Spinal cord (tissue), 10 donors: ENCODE results near the gene POMGNT2. TPM values are rescaled to one million over a fixed set of nuclear protein-coding genes. Genes with fewer than 3 reads are reported as not detected.

Experiments
- DNase-seq, 6 donors: peaks; one replicate each; pipeline versions ENCODE4 v3.0.0 to v3.0.0-alpha.2; 2013 to 2015; ENCODE audit warnings: low spot score in 6 of 6, low read depth in 4 of 6
- H3K27ac ChIP-seq: one replicate; pipeline ENCODE4 v1.5.1; 2013; ENCODE audit warnings: low read depth, low read length, control low read depth
- H3K27me3 ChIP-seq: one replicate; pipeline ENCODE4 v1.6.1; 2013; ENCODE audit warnings: low read length; ENCODE audit not compliant: control insufficient read depth, insufficient read depth
- H3K36me3 ChIP-seq: one replicate; pipeline ENCODE4 v1.6.1; 2013; ENCODE audit warnings: low read length; ENCODE audit not compliant: control insufficient read depth, insufficient read depth
- H3K4me1 ChIP-seq: one replicate; pipeline ENCODE4 v1.6.1; 2013; ENCODE audit warnings: low read length; ENCODE audit not compliant: control insufficient read depth, insufficient read depth
- H3K4me3 ChIP-seq: one replicate; pipeline ENCODE4 v1.5.1; 2013; ENCODE audit warnings: low read depth, low read length, control low read depth
- H3K9me3 ChIP-seq: one replicate; pipeline ENCODE4 v1.6.1; 2013; ENCODE audit warnings: low read length; ENCODE audit not compliant: control insufficient read depth, insufficient read depth
- WGBS: methylation state at CpG from one replicate; pipeline ENCODE4 v1.1.5; 2013; ENCODE audit warnings: missing lambda C conversion rate; ENCODE audit not compliant: insufficient coverage; 5-methylcytosine and 5-hydroxymethylcytosine counted together
- long read RNA-seq, 4 donors: transcript quantifications; one replicate each; lab custom pipeline, GENCODE V29; 2026
- polyA plus RNA-seq, 2 donors: library from polyadenylated mRNA; unstranded; fragments of 120-200 nt; gene quantifications; one replicate each; pipeline ENCODE4 v1.2.1, GENCODE V29; 2013; ENCODE audit not compliant: insufficient read length in 2 of 2
- total RNA-seq, 2 donors: library from RNA; depleted of rRNA in 1 of 2; stranded (reverse); fragments of 120-200 nt in 1 of 2; fragments of >200 nt in 1 of 2; gene quantifications; one replicate each; pipeline versions ENCODE4 v1.2.3 to v1.2.4, GENCODE V29; 2013 to 2014
- donor health status: healthy.

Gene POMGNT2
- total RNA-seq: 10 to 100 TPM; 21.0 to 34.3 TPM
- 10 to 100 TPM; 43.2 to 44.4 TPM for polyA plus RNA-seq
- long read RNA-seq, donor 1, transcript POMGNT2-201 (2 exons, 2,544 nt): major isoform, 15 of 19 reads
- long read RNA-seq, donor 1, partial matches to known transcripts: 0 of 19 reads
- long read RNA-seq, donor 1, other reads (novel, unspliced or antisense): 0 of 19 reads
- long read RNA-seq, donor 2, transcript POMGNT2-201 (2 exons, 2,544 nt): major isoform, 9 of 9 reads
- long read RNA-seq, donor 2, partial matches to known transcripts: 0 of 9 reads
- long read RNA-seq, donor 2, other reads (novel, unspliced or antisense): 0 of 9 reads
- long read RNA-seq, donor 3, transcript POMGNT2-201 (2 exons, 2,544 nt): major isoform, 6 of 8 reads
- long read RNA-seq, donor 3, partial matches to known transcripts: 0 of 8 reads
- long read RNA-seq, donor 3, other reads (novel, unspliced or antisense): 0 of 8 reads
- long read RNA-seq, donor 4, transcript POMGNT2-201 (2 exons, 2,544 nt): major isoform, 10 of 10 reads
- long read RNA-seq, donor 4, partial matches to known transcripts: 0 of 10 reads
- long read RNA-seq, donor 4, other reads (novel, unspliced or antisense): 0 of 10 reads

DNA sequence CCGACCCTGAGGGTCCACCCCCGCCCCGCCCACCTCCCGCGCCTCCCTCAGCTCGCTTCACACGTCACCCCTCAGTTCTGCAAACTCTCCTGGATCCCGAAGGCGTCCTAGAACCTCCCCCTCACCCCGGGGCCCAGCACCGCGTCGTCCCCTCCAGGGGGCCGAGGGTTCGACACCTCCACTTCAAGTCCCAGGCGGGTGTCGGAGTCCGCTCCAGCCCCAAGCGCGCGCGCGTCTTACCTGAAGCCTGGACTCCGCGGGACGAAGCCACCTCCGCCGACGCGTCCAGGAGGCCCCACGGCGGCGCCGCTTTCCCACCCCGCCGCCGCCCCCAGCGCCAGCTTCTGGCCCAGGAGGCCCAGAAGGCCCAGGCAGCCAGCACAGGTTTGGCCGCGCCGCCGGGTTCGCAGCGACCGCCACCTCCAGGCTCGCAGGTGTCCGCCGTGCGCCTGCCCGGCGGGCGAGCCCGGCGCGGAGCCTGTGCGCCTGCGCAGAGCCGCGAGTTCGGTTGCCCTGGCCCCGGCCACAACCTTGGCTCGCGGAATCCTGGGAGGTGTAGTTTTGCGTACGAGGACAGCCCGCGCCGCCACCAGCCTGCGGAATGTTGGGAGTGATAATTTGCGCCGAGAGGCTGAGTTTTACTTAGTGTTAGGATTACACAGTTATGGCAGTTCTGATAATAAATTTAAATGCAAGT is at the start of gene POMGNT2:
Gene POMGNT2, minus strand, starts transcription at position 484 of the 697 bp plus-strand sequence. CDS start 24,648 bp downstream, outside the sequence.
- Histone ChIP-seq H3K27me3 (no peaks in the 10 kb centered on the region), H3K4me1 (peaks cover 19% of the 10 kb centered on the region), H3K36me3 (no peaks in the 10 kb centered on the region), H3K4me3 (peak within 1 kb of the TSS; percentile 69), H3K27ac (no peak within 1 kb of the TSS), H3K9me3 (no peaks in the 10 kb centered on the region)
- DNase-seq: peak; percentile 65 to 96 (median 80)
- under 1% methylated on average over 65 of the region's 71 CpGs for WGBS

DNA sequence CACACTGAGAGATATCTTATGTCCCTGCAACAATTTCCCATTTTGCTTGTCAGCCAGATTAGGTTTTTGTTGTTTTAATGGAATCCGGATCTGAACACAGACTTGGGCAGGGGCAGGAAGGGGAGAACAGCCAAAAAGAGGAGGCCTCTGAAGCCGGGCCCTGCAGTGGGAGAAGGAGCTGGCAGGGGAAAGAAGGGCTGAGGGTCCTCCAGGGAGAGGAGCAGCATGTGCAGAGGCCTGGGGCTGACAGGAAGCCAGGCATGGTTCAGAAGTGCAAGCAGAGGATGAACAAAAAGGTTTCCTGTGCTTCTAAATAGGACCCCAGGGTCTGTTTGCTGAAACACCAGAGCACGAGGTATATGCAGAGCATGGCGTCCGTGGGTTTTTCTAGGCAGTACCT is 49.1 kb upstream of the POMGNT2 start:
- WGBS: 72% methylated on average over 5 of the region's 5 CpGs
- H3K27me3 ChIP-seq: no peaks in the 10 kb centered on the region
- H3K36me3 ChIP-seq: no peaks in the 10 kb centered on the region
- H3K4me1 ChIP-seq: peaks cover 20% of the 10 kb centered on the region
- H3K9me3 ChIP-seq: no peaks in the 10 kb centered on the region
- no peak overlapping the region for H3K4me3 ChIP-seq
- DNase-seq: no peak
- no peak overlapping the region for H3K27ac ChIP-seq

DNA sequence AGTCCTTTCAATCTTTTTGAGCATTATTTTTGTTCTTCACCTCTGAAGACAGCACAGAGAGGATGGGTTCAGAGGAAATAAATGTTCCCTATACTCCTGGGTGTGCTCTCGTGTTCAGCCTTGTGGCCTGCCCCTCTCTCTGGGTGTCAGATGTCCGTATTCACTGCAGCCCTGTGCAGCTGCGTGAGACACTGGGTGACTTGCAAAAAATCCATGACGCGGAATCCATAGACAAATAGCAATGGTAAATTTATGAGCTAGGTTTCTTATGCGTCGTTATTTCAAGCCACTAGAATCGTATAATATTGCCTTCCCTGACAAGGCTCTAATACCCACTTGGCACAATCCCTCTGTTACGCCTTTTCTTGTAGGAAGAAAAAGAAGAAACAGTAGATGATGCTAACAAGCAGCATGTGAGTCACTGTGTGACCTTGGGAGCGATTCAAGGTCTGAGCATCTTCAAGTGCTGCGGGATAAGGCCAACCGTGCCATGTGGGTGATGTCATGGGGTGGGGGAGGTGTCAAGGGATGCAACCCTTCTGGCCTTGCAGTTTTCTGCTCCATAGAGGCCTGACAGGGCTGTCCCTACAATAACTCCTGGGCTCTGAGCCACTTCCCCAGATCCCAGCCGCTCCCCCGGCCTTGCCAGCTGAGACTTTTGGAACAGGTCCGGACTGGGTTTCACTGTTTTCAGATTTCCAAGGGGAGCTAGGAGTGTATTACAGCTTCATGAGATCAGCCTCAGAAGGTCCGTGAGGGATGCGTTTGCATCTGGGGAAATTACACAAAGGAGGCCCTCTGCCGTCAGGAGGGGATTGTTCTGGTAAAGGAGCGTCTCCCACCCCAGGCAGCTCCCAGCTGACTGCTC is 47.6 kb upstream of the POMGNT2 start:
- peak in 4 of 6 donors; percentile 28 to 93 (median 54) for DNase-seq
- H3K27ac ChIP-seq: peak overlapping the region; percentile 29

DNA sequence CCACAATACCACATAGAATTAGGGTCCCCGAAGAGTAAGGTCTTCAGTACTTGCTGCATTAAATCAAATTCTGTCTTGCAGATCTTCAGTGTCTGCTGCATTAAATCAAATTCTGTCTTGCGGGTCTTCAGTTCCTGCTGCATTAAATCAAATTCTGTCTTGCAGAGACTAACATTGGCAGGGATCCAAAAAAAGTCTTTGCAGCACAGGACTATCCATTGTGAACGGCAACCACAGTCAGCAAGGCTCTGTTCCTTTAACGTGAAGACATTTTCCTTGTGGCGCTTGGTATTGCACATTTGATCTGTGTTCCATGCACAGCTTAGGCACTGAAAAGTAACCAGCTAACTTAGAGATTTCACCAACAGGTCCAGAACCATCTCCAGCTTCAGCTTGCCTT is 46.8 kb upstream of the POMGNT2 start:
- Histone ChIP-seq H3K4me1 (peaks cover 20% of the 10 kb centered on the region), H3K36me3 (no peaks in the 10 kb centered on the region), H3K9me3 (no peaks in the 10 kb centered on the region), H3K4me3 (no peak overlapping the region), H3K27me3 (no peaks in the 10 kb centered on the region), H3K27ac (no peak overlapping the region)
- 14% methylated on average over 5 of the region's 5 CpGs for WGBS
- peak in 4 of 6 donors; percentile 15 to 79 (median 46) for DNase-seq

More for the DNA sequence above, 47.6 kb upstream of the POMGNT2 start:
- Histone ChIP-seq H3K4me3 (no peak overlapping the region), H3K4me1 (peaks cover 20% of the 10 kb centered on the region), H3K36me3 (no peaks in the 10 kb centered on the region), H3K27me3 (no peaks in the 10 kb centered on the region), H3K9me3 (no peaks in the 10 kb centered on the region)
- WGBS: 21% methylated on average over 14 of the region's 19 CpGs

DNA sequence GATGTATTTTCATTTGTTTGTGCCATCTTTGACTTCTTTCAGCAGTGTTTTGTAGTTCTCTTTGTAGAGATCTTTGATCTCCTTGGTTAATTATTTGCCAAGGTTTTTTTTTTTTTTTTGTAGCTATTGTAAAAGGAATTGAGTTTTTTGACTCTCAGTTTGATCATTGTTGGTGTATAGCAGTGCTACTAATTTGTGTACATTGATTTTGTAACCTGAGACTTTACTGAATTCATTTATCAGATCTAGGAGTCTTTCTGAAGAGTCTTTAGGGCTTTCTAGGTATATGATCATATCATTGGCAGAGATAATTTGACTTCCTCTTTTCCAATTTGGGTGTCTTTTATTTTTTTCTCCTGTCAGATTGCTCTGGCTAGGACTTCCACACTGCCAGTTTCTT is 42.2 kb upstream of the POMGNT2 start:
- Histone ChIP-seq H3K36me3 (no peaks in the 10 kb centered on the region), H3K4me1 (peaks cover 4% of the 10 kb centered on the region), H3K4me3 (no peak overlapping the region), H3K9me3 (no peaks in the 10 kb centered on the region), H3K27me3 (no peaks in the 10 kb centered on the region), H3K27ac (no peak overlapping the region)
- DNase-seq: no peak

DNA sequence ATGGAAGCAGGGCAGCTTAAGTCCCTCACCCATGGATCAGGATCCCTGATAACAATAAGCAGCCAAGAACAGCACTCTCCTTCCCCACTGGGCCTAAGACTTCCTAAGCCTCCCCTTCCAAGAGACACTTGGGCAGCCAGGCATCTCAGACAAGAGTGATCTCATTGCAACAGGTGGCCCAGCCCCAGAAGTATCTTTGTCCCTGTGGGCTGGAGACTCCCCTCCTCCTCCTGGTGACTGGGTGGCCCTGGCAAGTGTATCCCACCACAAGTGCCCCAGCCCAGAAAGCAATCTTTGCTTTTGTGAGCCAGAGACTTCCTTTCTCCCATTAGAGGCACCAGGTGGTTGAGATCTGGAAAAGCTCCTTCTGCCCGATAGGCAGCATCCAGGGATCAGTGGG is 40.7 kb upstream of the POMGNT2 start:
- Histone ChIP-seq H3K9me3 (no peaks in the 10 kb centered on the region), H3K4me3 (no peak overlapping the region), H3K36me3 (no peaks in the 10 kb centered on the region), H3K4me1 (no peaks in the 10 kb centered on the region), H3K27me3 (no peaks in the 10 kb centered on the region), H3K27ac (no peak overlapping the region)
- 100% methylated on average over 1 of the region's 1 CpG for WGBS
- DNase-seq: no peak

DNA sequence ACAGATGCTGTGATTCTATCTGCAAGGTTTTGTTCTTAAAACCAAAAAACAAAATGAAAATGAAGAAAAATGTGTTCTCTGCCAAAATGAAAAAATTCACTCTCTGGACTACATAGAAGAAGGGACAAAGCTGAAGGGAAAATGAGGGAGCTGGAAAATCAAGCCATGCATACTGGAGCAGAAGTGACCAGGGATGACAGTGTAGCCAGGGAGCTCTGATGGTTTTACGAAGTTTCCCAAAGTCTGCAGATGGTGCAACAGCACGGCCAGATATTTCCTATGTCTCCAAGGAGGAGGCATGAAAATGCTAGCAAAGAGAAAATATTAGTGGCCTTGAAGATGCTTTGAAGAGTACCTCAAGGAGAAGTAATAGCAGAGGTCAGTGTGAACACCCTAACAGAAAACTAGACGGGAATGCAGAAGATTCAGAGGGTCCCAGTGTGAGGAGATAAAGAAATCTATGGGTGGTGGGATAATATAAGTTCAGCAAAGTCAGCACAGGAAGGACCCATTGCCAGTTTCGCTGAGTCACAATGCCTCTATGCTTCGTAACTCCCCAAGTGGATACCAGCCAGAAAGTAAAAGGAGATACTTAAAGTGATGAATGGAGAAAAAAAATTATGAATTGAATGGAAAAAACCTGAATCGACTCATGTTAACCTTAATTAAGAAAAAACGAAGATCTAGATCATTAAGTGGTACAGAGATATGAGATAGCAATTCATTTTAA is 39.0 kb upstream of the POMGNT2 start:
- H3K4me3 ChIP-seq: no peak overlapping the region
- no peaks in the 10 kb centered on the region for H3K9me3 ChIP-seq
- no peak for DNase-seq
- no peaks in the 10 kb centered on the region for H3K27me3 ChIP-seq
- H3K4me1 ChIP-seq: no peaks in the 10 kb centered on the region
- H3K36me3 ChIP-seq: no peaks in the 10 kb centered on the region
- WGBS: 92% methylated on average over 5 of the region's 7 CpGs
- no peak overlapping the region for H3K27ac ChIP-seq

DNA sequence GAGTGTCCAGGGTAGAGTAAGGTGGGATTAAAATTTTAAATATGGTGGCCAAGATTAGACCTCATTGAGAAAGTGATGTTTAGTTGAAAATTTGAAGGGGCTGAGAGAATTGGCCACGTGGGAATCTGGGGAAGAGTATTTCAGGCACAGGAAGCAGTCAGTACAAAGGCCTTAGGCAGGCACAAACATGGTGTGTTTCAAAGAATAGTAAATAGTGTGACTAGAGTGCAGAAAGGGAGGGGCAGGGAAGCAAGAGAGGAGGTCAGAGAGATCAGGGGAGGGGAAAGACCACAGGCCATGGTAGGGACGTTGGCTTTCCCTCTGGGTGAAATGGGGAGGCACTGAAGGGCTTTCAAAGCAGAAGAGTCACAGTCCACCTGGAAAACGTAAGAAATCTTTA is 36.6 kb upstream of the POMGNT2 start:
- no peaks in the 10 kb centered on the region for H3K4me1 ChIP-seq
- H3K27ac ChIP-seq: no peak overlapping the region
- WGBS: 13% methylated on average over 2 of the region's 3 CpGs

More for the DNA sequence above, 36.6 kb upstream of the POMGNT2 start:
- Histone ChIP-seq H3K27me3 (no peaks in the 10 kb centered on the region), H3K4me3 (no peak overlapping the region), H3K9me3 (no peaks in the 10 kb centered on the region), H3K36me3 (no peaks in the 10 kb centered on the region)
- no peak for DNase-seq
